Progenitor cell of endocrine pancreas (in vitro differentiated cells): Measurements from ENCODE around the gene SOD3. TPM values are rescaled to one million over a fixed set of nuclear protein-coding genes. Genes with fewer than 3 reads are reported as not detected.

Experiments
- DNase-seq: peaks from one replicate; pipeline ENCODE4 v3.0.0; 2021; ENCODE audit warnings: low spot score; ENCODE audit not compliant: unreplicated experiment
- H3K27ac Mint-ChIP-seq: 2 replicates; pipeline ENCODE4 v1.8.0; 2021; ENCODE audit warnings: mild to moderate bottlenecking, moderate library complexity, mixed read lengths
- H3K27me3 Mint-ChIP-seq: 2 replicates; pipeline ENCODE4 v1.8.0; 2021; ENCODE audit warnings: mixed read lengths
- H3K36me3 Mint-ChIP-seq: 2 replicates; pipeline ENCODE4 v1.8.0; 2022; ENCODE audit warnings: mixed read lengths; ENCODE audit not compliant: insufficient read depth
- H3K4me1 Mint-ChIP-seq: 2 replicates; pipeline ENCODE4 v1.8.0; 2021; ENCODE audit warnings: low read depth, mixed read lengths
- H3K4me3 Mint-ChIP-seq: 2 replicates; pipeline ENCODE4 v1.8.0; 2021; ENCODE audit warnings: low read depth, mild to moderate bottlenecking, moderate library complexity, mixed read lengths
- H3K9me3 Mint-ChIP-seq: 2 replicates; pipeline ENCODE4 v1.8.0; 2021; ENCODE audit warnings: low read depth, mixed read lengths
- total RNA-seq: library from RNA; stranded (reverse); gene quantifications from 2 replicates; pipeline ENCODE4 v1.2.1, GENCODE V29; 2021
- TF ChIP-seq, protein P1 (sequence below): fragments of 200-600 bp; sonication (generic); IDR thresholded peaks from one replicate; pipeline ENCODE4 v1.5.0; 2021; ENCODE audit warnings: antibody characterized with exemption, mild to moderate bottlenecking; ENCODE audit not compliant: unreplicated experiment

SOD3 gene
- total RNA-seq, 1 donor from 2014 or later: 6.2 TPM

- Mint-ChIP-seq H3K36me3 (no peaks in the 10 kb centered on the region), H3K9me3 (peaks cover 4% of the 10 kb centered on the region)
Measured at GRCh38 chr4:24775032-24775605, 20.3 kb upstream of the SOD3 start.

GRCh38 chr4:24775750-24776149 lies 19.6 kb upstream of the SOD3 start:
- Mint-ChIP-seq H3K36me3 (no peaks in the 10 kb centered on the region), H3K27ac (no peak overlapping the region), H3K4me1 (peaks cover 2% of the 10 kb centered on the region), H3K9me3 (peaks cover 4% of the 10 kb centered on the region), H3K27me3 (peaks cover 15% of the 10 kb centered on the region), H3K4me3 (no peak overlapping the region)
- TF ChIP-seq, protein P1, sequence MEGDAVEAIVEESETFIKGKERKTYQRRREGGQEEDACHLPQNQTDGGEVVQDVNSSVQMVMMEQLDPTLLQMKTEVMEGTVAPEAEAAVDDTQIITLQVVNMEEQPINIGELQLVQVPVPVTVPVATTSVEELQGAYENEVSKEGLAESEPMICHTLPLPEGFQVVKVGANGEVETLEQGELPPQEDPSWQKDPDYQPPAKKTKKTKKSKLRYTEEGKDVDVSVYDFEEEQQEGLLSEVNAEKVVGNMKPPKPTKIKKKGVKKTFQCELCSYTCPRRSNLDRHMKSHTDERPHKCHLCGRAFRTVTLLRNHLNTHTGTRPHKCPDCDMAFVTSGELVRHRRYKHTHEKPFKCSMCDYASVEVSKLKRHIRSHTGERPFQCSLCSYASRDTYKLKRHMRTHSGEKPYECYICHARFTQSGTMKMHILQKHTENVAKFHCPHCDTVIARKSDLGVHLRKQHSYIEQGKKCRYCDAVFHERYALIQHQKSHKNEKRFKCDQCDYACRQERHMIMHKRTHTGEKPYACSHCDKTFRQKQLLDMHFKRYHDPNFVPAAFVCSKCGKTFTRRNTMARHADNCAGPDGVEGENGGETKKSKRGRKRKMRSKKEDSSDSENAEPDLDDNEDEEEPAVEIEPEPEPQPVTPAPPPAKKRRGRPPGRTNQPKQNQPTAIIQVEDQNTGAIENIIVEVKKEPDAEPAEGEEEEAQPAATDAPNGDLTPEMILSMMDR: no peak
- DNase-seq: no peak

More at GRCh38 chr4:24775032-24775605, 20.3 kb upstream of the SOD3 start:
- TF ChIP-seq, protein P1: no peak
- Mint-ChIP-seq H3K4me3 (no peak overlapping the region), H3K27me3 (peaks cover 16% of the 10 kb centered on the region), H3K4me1 (peaks cover 2% of the 10 kb centered on the region), H3K27ac (no peak overlapping the region)
- DNase-seq: no peak

- H3K4me3 Mint-ChIP-seq: no peak overlapping the region
- H3K36me3 Mint-ChIP-seq: no peaks in the 10 kb centered on the region
- TF ChIP-seq, protein P1: no peak
- no peak for DNase-seq
- H3K4me1 Mint-ChIP-seq: peaks cover 2% of the 10 kb centered on the region
- no peaks in the 10 kb centered on the region for H3K9me3 Mint-ChIP-seq
- H3K27ac Mint-ChIP-seq: no peak overlapping the region
- H3K27me3 Mint-ChIP-seq: peaks cover 14% of the 10 kb centered on the region
Measured at GRCh38 chr4:24777536-24778463, 17.6 kb upstream of the SOD3 start.

- Mint-ChIP-seq H3K4me3 (no peak overlapping the region), H3K36me3 (no peaks in the 10 kb centered on the region), H3K4me1 (peaks cover 2% of the 10 kb centered on the region), H3K27ac (no peak overlapping the region), H3K27me3 (peaks cover 15% of the 10 kb centered on the region), H3K9me3 (no peaks in the 10 kb centered on the region)
- no peak for DNase-seq
- TF ChIP-seq, protein P1: no peak
Measured at GRCh38 chr4:24778464-24779225, 16.7 kb upstream of the SOD3 start.

- no peaks in the 10 kb centered on the region for H3K4me1 Mint-ChIP-seq
- H3K36me3 Mint-ChIP-seq: no peaks in the 10 kb centered on the region
Measured at GRCh38 chr4:24780936-24781495, 14.4 kb upstream of the SOD3 start.

More at GRCh38 chr4:24780936-24781495, 14.4 kb upstream of the SOD3 start:
- no peak overlapping the region for H3K27ac Mint-ChIP-seq
- peaks cover 17% of the 10 kb centered on the region for H3K27me3 Mint-ChIP-seq
- TF ChIP-seq, protein P1: no peak
- H3K4me3 Mint-ChIP-seq: no peak overlapping the region
- no peak for DNase-seq
- H3K9me3 Mint-ChIP-seq: no peaks in the 10 kb centered on the region
